ENCODE data around the gene PWWP2B. TPM values are rescaled to one million over a fixed set of nuclear protein-coding genes. Genes with fewer than 3 reads are reported as not detected.

Gene PWWP2B
- total RNA-seq, 4 donors from 2014 or later, result 45.9 to 129 (median 61.2) TPM

GRCh38 chr10:132451506-132452215, 54.7 kb downstream of the PWWP2B start:
- H3K9me3 ChIP-seq, result no peaks in the 10 kb centered on the region
- peak overlapping the region; percentile 66 to 85 (median 76) for H3K27ac ChIP-seq
- peak; percentile 60 for DNase-seq
- H3K4me3 ChIP-seq, result no peak overlapping the region
- in situ Hi-C loops (cut with MboI; ENCODE audit: low pct_ligation_motif_present in 1 of 4, low pct_unique_long_range_greater_than_20kb in 1 of 4, low sequenced_read_pairs in 3 of 4), result loop anchor here (5.0 to 25.0 kb wide), 6 partner anchors 59 to 239 kb away; partner anchors contain the start of gene INPP5A (in 1 of the 4)
- H3K36me3 ChIP-seq, result no peaks in the 10 kb centered on the region
- intact Hi-C loops (cut with DNase I; ENCODE audit: low total_unique reads), result loop anchor here (2.0 to 5.0 kb wide), 3 partner anchors 59 to 224 kb away; no protein-coding TSS in a partner anchor
- H3K27me3 ChIP-seq, result no peaks in the 10 kb centered on the region
- H3K4me1 ChIP-seq, result peaks cover 46 to 74% (median 65%) of the 10 kb centered on the region in 4 donors
- WGBS, 2 donors (ENCODE audit: low coverage in 1 of 2), result 81% methylated on average over 18 of the region's 18 CpGs; no CpG with 5 or more reads in 1 of the 2 donors
- TF ChIP-seq EP300 (IDR thresholded peaks at IDR 0.05; ENCODE audit: low read depth), result no peak
- no peak for TF ChIP-seq POLR2A (IDR thresholded peaks at IDR 0.05)
- TF ChIP-seq CTCF (IDR thresholded peaks at IDR 0.05), result no peak
- TF ChIP-seq POLR2AphosphoS5 (IDR thresholded peaks at IDR 0.05), result no peak

GRCh38 chr10:132452216-132452650, 55.2 kb downstream of the PWWP2B start:
- in situ Hi-C loops (cut with MboI; ENCODE audit: low pct_ligation_motif_present in 1 of 4, low pct_unique_long_range_greater_than_20kb in 1 of 4, low sequenced_read_pairs in 3 of 4), result loop anchor here (5.0 to 25.0 kb wide), 6 partner anchors 60 to 240 kb away; partner anchors contain the start of gene INPP5A (in 1 of the 4)
- WGBS, 2 donors (ENCODE audit: low coverage in 1 of 2), result 61% methylated on average over 5 of the region's 14 CpGs; no CpG with 5 or more reads in 1 of the 2 donors
- Histone ChIP-seq H3K9me3 (no peaks in the 10 kb centered on the region), H3K27ac (peak overlapping the region; percentile 66 to 85 (median 76)), H3K36me3 (no peaks in the 10 kb centered on the region), H3K4me3 (no peak overlapping the region), H3K27me3 (no peaks in the 10 kb centered on the region), H3K4me1 (peaks cover 40 to 69% (median 59%) of the 10 kb centered on the region in 4 donors)
- intact Hi-C loops (cut with DNase I; ENCODE audit: low total_unique reads), result loop anchor here (2.0 to 5.0 kb wide), 2 partner anchors 65 to 225 kb away; no protein-coding TSS in a partner anchor
- TF ChIP-seq CTCF (IDR thresholded peaks at IDR 0.05) (peak in 2 of 5 experiments; percentile 11 to 27), POLR2A (IDR thresholded peaks at IDR 0.05) (no peak)
- peak; percentile 30 for DNase-seq

GRCh38 chr10:132452651-132453469, 55.9 kb downstream of the PWWP2B start:
- H3K9me3 ChIP-seq, result no peaks in the 10 kb centered on the region
- DNase-seq, result peak; percentile 95
- TF ChIP-seq POLR2AphosphoS5 (IDR thresholded peaks at IDR 0.05) (peak in 2 of 3 donors; percentile 39 to 59), POLR2A (IDR thresholded peaks at IDR 0.05) (peak; percentile 35), CTCF (IDR thresholded peaks at IDR 0.05) (peak; percentile 96 to 99 (median 99)), EP300 (IDR thresholded peaks at IDR 0.05; ENCODE audit: low read depth) (peak; percentile 60)
- peaks cover 34 to 68% (median 55%) of the 10 kb centered on the region in 4 donors for H3K4me1 ChIP-seq
- H3K27me3 ChIP-seq, result no peaks in the 10 kb centered on the region
- H3K36me3 ChIP-seq, result no peaks in the 10 kb centered on the region
- H3K4me3 ChIP-seq, result peak overlapping the region in 2 of 4 donors; percentile 16 to 21
- WGBS, 2 donors (ENCODE audit: low coverage in 1 of 2), result 5% methylated on average over 40 of the region's 45 CpGs; no CpG with 5 or more reads in 1 of the 2 donors
- intact Hi-C loops (cut with DNase I; ENCODE audit: low total_unique reads), result loop anchor here (2.0 to 5.0 kb wide), 2 partner anchors 66 to 226 kb away; no protein-coding TSS in a partner anchor
- peak overlapping the region; percentile 66 to 85 (median 76) for H3K27ac ChIP-seq
- in situ Hi-C loops (cut with MboI; ENCODE audit: low pct_ligation_motif_present in 1 of 4, low pct_unique_long_range_greater_than_20kb in 1 of 4, low sequenced_read_pairs in 3 of 4), result loop anchor here (5.0 to 25.0 kb wide), 6 partner anchors 61 to 241 kb away; partner anchors contain the start of gene INPP5A (in 1 of the 4)
